ENCODE measurements around the gene CUL4A.
"Not testable (repeated sequence)": the region's sequence is repeated elsewhere in the genome, so short reads cannot be mapped to it uniquely, and the experiment has no call there.

Gene CUL4A

DNA sequence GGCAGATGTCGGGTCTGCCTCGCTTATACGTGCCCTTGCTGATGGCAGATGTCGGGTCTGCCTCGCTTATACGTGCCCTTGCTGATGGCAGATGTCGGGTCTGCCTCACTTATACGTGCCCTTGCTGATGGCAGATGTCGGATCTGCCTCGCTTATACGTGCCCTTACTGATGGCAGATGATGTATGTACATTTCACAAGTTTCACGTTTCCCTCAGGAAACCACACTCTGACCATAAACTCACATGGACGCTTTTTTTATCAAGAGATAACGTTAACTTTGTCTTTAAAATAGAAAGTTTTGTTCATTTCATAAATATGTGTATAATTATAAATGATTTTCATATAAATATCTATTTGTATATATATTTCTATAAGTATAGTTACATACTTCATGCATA is 53.6 kb downstream of the CUL4A start:
- H3K27me3 ChIP-seq (replicated peaks; ENCODE audit: control insufficient read depth, insufficient read depth, low read length, poor library complexity, severe bottlenecking); H3K9me3 ChIP-seq (ENCODE audit: control insufficient read depth, low read length); H3K27ac ChIP-seq (ENCODE audit: insufficient read depth, low read length, poor library complexity, severe bottlenecking); H3K4me3 ChIP-seq (ENCODE audit: insufficient read depth, low read depth, low read length, poor library complexity, severe bottlenecking); DNase-seq; H3K4me1 ChIP-seq (ENCODE audit: control insufficient read depth, insufficient read depth, low read length, poor library complexity, severe bottlenecking): not testable (repeated sequence)
- H3K36me3 ChIP-seq (ENCODE audit: control insufficient read depth, insufficient read depth, low read length), result peaks cover 37% of the 10 kb centered on the region

DNA sequence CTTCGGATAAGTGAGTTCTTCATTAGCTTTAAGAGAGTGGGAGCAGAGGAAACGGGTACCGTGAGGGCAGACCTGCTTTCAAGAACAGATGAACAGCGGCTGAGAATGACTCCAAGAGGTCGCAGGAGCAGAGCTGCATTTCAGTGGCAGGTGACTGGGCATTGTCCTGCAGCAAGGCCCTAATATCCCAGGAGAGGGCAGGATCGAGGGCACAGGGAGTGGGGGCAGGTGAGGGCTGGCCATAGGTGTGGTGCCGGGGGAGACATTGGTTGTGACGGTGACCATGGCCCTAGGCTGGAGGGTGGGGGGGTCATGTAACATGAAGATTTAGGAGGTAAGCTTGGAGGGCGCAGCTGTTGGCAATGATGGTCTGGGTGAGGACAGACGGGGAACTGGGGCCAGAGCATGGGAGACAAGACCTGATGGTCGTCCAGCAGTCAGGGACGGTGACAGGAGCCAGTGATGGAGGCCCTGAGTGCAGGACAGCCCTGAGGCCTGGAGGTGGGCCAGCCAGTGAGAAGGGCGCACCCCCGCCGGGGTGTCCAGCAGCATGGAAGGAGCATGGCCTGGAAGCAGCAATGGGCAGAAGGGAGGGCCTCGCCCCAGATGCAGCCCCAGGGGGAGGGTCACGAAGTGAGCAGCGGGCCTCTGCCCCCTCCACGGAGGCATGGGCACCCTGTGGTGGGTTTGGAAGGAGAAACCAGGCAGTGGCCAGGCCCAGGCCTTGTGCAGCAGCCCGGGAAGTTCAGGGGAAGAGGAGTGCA is 58.4 kb downstream of the CUL4A start:
- Histone ChIP-seq H3K36me3 (ENCODE audit: control insufficient read depth, insufficient read depth, low read length) (peaks cover 4% of the 10 kb centered on the region), H3K27ac (ENCODE audit: insufficient read depth, low read length, poor library complexity, severe bottlenecking) (no peak overlapping the region), H3K9me3 (ENCODE audit: control insufficient read depth, low read length) (no peaks in the 10 kb centered on the region), H3K4me1 (ENCODE audit: control insufficient read depth, insufficient read depth, low read length, poor library complexity, severe bottlenecking) (no peaks in the 10 kb centered on the region), H3K27me3 (replicated peaks; ENCODE audit: control insufficient read depth, insufficient read depth, low read length, poor library complexity, severe bottlenecking) (no peaks in the 10 kb centered on the region), H3K4me3 (ENCODE audit: insufficient read depth, low read depth, low read length, poor library complexity, severe bottlenecking) (no peak overlapping the region)
- no peak for DNase-seq

DNA sequence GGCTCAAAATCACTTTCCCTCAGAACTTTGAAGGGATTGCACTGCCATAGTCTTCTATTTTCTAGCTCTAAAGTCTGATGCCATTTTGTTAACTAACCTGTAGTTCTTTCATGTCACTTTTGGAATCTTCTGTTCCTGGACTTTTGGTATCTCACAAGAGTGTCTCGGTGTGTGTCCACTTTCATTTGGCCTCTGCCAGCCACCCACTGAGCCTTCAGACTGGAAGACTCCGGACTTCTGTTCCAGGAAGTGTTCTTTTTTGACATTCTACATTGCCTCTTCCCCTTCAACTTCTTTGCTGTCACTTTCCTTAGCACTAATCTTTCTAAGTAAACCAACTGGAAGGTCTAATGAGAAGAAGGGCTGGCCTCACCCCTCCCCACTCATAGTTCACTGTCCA is 62.6 kb downstream of the CUL4A start:
- Histone ChIP-seq H3K9me3 (ENCODE audit: control insufficient read depth, low read length) (no peaks in the 10 kb centered on the region), H3K4me3 (ENCODE audit: insufficient read depth, low read depth, low read length, poor library complexity, severe bottlenecking) (no peak overlapping the region), H3K36me3 (ENCODE audit: control insufficient read depth, insufficient read depth, low read length) (no peaks in the 10 kb centered on the region), H3K4me1 (ENCODE audit: control insufficient read depth, insufficient read depth, low read length, poor library complexity, severe bottlenecking) (no peaks in the 10 kb centered on the region), H3K27ac (ENCODE audit: insufficient read depth, low read length, poor library complexity, severe bottlenecking) (no peak overlapping the region), H3K27me3 (replicated peaks; ENCODE audit: control insufficient read depth, insufficient read depth, low read length, poor library complexity, severe bottlenecking) (no peaks in the 10 kb centered on the region)
- DNase-seq, result no peak

DNA sequence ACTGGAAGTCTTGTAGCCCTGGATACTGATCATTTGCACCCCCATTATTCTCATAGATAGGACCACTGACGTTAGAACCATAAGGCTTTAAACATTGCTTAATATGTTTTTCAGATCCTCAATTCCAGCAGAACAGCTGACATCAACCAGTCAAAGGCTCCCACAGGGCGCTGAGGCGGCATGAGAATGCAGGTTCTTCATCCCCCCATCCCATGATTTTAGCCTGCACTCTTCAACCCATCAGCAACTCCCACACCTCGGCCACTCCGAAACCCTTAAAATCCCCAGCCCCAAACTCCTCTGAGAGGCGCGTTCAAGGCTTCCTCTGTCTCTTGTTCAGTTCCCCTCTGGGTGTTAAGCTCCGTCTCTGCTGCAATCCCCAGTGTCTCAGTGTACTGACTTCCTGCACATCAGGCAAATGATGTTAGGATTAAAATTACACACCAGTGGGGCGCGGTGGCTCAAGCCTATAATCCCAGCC is 63.3 kb downstream of the CUL4A start:
- H3K4me3 ChIP-seq (ENCODE audit: insufficient read depth, low read depth, low read length, poor library complexity, severe bottlenecking), result no peak overlapping the region
- no peaks in the 10 kb centered on the region for H3K4me1 ChIP-seq (ENCODE audit: control insufficient read depth, insufficient read depth, low read length, poor library complexity, severe bottlenecking)
- no peaks in the 10 kb centered on the region for H3K27me3 ChIP-seq (replicated peaks; ENCODE audit: control insufficient read depth, insufficient read depth, low read length, poor library complexity, severe bottlenecking)
- no peak overlapping the region for H3K27ac ChIP-seq (ENCODE audit: insufficient read depth, low read length, poor library complexity, severe bottlenecking)
- DNase-seq, result no peak
- no peaks in the 10 kb centered on the region for H3K36me3 ChIP-seq (ENCODE audit: control insufficient read depth, insufficient read depth, low read length)
- H3K9me3 ChIP-seq (ENCODE audit: control insufficient read depth, low read length), result no peaks in the 10 kb centered on the region

DNA sequence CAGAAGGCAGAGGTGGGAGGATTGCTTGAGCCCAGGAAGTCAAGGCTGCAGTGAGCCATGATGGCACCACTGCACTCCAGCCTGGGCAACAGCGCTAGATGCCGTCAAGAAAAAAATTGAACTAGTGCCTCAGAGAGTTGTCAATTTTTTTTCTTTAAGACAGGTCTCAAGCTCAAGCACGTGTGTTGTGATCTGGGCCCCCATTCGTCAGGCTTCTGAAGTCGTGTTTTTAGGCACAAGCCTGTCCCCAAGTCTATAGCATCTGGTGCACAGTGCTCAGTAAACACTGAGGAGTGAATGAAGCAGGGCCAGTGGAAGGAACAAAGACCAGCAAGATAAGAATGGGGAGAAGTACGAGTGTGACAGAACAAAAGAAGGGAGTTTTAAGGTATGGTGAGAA is 63.9 kb downstream of the CUL4A start:
- DNase-seq, result no peak
- no peak overlapping the region for H3K4me3 ChIP-seq (ENCODE audit: insufficient read depth, low read depth, low read length, poor library complexity, severe bottlenecking)
- H3K27me3 ChIP-seq (replicated peaks; ENCODE audit: control insufficient read depth, insufficient read depth, low read length, poor library complexity, severe bottlenecking), result no peaks in the 10 kb centered on the region
- H3K36me3 ChIP-seq (ENCODE audit: control insufficient read depth, insufficient read depth, low read length), result no peaks in the 10 kb centered on the region
- H3K27ac ChIP-seq (ENCODE audit: insufficient read depth, low read length, poor library complexity, severe bottlenecking), result no peak overlapping the region
- no peaks in the 10 kb centered on the region for H3K4me1 ChIP-seq (ENCODE audit: control insufficient read depth, insufficient read depth, low read length, poor library complexity, severe bottlenecking)
- H3K9me3 ChIP-seq (ENCODE audit: control insufficient read depth, low read length), result no peaks in the 10 kb centered on the region

DNA sequence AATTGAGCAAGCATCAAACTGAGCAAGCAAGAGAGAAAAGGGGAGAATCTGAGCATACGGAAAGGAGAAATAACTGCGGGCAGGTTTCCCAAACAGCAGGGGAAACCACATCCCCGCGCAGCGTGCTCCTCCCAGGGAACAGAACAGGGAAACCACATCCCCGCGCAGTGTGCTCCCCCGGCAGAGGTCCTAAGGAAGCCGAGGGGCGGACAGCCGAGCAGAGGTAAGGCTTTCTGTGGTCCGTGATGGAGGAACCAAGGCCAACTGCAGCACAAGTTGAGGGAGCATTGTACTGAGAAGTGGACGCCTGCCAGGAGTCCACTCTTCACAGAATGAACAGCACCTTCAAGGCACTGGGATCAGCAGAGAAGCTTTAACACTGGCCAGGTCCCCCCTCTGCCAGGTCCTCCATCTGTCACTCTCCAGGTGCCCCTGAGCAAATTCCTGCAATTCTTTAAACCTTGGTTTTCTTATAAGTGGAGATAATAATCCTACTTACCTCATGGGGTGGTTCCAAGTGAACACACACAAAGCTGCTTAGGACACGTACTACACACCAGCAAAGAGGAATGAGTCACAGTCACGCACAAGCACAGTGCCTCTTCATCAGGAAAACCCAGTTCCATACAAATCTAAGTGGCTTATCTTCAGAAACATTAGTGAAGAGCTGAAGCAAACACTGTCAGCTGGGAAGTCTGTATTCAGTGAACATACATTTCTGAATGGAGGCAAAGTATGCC is 64.6 kb downstream of the CUL4A start:
- H3K4me1 ChIP-seq (ENCODE audit: control insufficient read depth, insufficient read depth, low read length, poor library complexity, severe bottlenecking), result no peaks in the 10 kb centered on the region

DNA sequence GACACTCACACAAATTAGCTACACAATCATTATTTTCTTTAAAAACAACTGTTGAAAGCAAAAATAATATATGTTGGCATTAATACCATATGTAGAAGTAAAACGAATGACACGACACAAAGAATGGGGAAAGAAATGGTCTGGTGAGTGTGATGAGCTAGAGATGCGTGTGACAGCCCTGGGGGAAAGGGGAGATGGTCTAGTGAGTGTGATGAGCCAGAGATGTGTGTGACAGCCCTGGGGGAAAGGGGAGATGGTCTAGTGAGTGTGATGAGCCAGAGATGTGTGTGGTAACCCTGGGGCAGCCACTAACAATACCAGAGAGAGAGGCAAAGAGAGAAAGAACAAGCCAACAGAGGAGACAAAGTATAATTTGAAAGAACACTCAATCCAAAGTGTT is 65.3 kb downstream of the CUL4A start:
- no peak for DNase-seq
- Histone ChIP-seq H3K9me3 (ENCODE audit: control insufficient read depth, low read length) (no peaks in the 10 kb centered on the region), H3K27ac (ENCODE audit: insufficient read depth, low read length, poor library complexity, severe bottlenecking) (no peak overlapping the region), H3K4me1 (ENCODE audit: control insufficient read depth, insufficient read depth, low read length, poor library complexity, severe bottlenecking) (no peaks in the 10 kb centered on the region), H3K27me3 (replicated peaks; ENCODE audit: control insufficient read depth, insufficient read depth, low read length, poor library complexity, severe bottlenecking) (no peaks in the 10 kb centered on the region), H3K36me3 (ENCODE audit: control insufficient read depth, insufficient read depth, low read length) (no peaks in the 10 kb centered on the region), H3K4me3 (ENCODE audit: insufficient read depth, low read depth, low read length, poor library complexity, severe bottlenecking) (no peak overlapping the region)

More for the DNA sequence above, 64.6 kb downstream of the CUL4A start:
- Histone ChIP-seq H3K27ac (ENCODE audit: insufficient read depth, low read length, poor library complexity, severe bottlenecking) (no peak overlapping the region), H3K9me3 (ENCODE audit: control insufficient read depth, low read length) (no peaks in the 10 kb centered on the region), H3K4me3 (ENCODE audit: insufficient read depth, low read depth, low read length, poor library complexity, severe bottlenecking) (no peak overlapping the region), H3K27me3 (replicated peaks; ENCODE audit: control insufficient read depth, insufficient read depth, low read length, poor library complexity, severe bottlenecking) (no peaks in the 10 kb centered on the region), H3K36me3 (ENCODE audit: control insufficient read depth, insufficient read depth, low read length) (no peaks in the 10 kb centered on the region)
- no peak for DNase-seq

DNA sequence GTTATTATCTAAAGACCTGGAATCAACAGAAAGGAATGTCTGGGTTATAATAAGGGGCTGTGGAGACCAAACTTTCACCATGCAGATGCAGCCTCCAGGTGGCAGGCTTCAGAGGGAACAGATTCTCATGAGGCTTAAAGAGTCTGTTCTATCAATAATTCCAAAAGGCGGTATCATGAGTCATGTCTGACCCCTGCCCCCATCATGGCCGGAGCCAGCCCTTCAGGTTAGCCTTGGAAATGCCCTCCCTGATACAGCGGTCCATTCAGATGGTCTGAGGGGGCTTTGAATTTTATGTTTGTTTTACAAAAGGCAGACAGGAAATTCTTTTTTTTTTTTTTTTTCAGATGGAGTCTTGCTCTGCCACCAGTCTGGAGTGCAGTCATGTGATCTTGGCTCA is 66.0 kb downstream of the CUL4A start:
- Histone ChIP-seq H3K4me1 (ENCODE audit: control insufficient read depth, insufficient read depth, low read length, poor library complexity, severe bottlenecking) (no peaks in the 10 kb centered on the region), H3K9me3 (ENCODE audit: control insufficient read depth, low read length) (no peaks in the 10 kb centered on the region), H3K27ac (ENCODE audit: insufficient read depth, low read length, poor library complexity, severe bottlenecking) (no peak overlapping the region), H3K36me3 (ENCODE audit: control insufficient read depth, insufficient read depth, low read length) (no peaks in the 10 kb centered on the region), H3K27me3 (replicated peaks; ENCODE audit: control insufficient read depth, insufficient read depth, low read length, poor library complexity, severe bottlenecking) (no peaks in the 10 kb centered on the region), H3K4me3 (ENCODE audit: insufficient read depth, low read depth, low read length, poor library complexity, severe bottlenecking) (no peak overlapping the region)
- no peak for DNase-seq

DNA sequence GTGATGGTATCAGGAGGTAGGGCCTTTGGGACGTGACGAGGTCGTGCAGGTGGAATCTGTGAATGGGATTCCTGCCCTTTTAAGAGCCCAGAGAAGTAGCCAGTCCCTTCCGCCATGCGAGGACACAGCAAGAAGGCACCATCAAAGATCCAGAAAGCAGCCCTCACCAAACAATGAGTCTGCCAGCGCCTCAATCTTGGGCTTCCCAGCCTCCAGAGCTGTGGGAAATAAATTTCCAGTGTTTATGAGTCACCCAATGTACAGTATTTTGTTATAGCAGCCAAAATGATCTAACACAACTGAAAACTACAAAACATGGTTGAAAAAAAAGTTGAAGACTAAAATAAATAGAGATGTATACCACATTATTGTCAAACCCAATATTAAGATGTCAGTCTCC is 70.7 kb downstream of the CUL4A start:
- Histone ChIP-seq H3K36me3 (ENCODE audit: control insufficient read depth, insufficient read depth, low read length) (no peaks in the 10 kb centered on the region), H3K4me1 (ENCODE audit: control insufficient read depth, insufficient read depth, low read length, poor library complexity, severe bottlenecking) (no peaks in the 10 kb centered on the region), H3K27me3 (replicated peaks; ENCODE audit: control insufficient read depth, insufficient read depth, low read length, poor library complexity, severe bottlenecking) (no peaks in the 10 kb centered on the region), H3K4me3 (ENCODE audit: insufficient read depth, low read depth, low read length, poor library complexity, severe bottlenecking) (no peak overlapping the region), H3K27ac (ENCODE audit: insufficient read depth, low read length, poor library complexity, severe bottlenecking) (no peak overlapping the region), H3K9me3 (ENCODE audit: control insufficient read depth, low read length) (no peaks in the 10 kb centered on the region)
- DNase-seq, result no peak

DNA sequence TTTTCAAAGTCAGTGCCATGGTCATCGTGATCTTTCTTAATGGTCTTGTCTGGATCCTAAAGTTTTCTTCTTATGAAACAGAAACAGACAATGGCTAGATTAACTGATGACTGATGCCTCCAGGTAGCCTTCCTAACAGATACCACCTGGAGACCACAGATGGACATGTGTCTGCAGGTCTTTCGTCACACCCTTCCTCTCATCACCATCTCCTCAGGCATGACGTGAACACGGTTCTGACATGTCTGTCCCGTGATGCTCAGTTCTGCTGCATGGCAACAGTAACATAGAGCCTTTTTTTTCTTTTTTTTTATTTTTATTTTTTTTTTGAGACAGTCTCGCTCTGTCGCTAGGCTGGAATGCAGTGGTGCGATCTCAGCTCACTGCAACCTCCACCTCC is 74.5 kb downstream of the CUL4A start:
- H3K4me3 ChIP-seq (ENCODE audit: insufficient read depth, low read depth, low read length, poor library complexity, severe bottlenecking), result no peak overlapping the region
- H3K9me3 ChIP-seq (ENCODE audit: control insufficient read depth, low read length), result no peaks in the 10 kb centered on the region
- no peak for DNase-seq
- peaks cover 2% of the 10 kb centered on the region for H3K27me3 ChIP-seq (replicated peaks; ENCODE audit: control insufficient read depth, insufficient read depth, low read length, poor library complexity, severe bottlenecking)
- no peaks in the 10 kb centered on the region for H3K36me3 ChIP-seq (ENCODE audit: control insufficient read depth, insufficient read depth, low read length)
- no peaks in the 10 kb centered on the region for H3K4me1 ChIP-seq (ENCODE audit: control insufficient read depth, insufficient read depth, low read length, poor library complexity, severe bottlenecking)
- H3K27ac ChIP-seq (ENCODE audit: insufficient read depth, low read length, poor library complexity, severe bottlenecking), result no peak overlapping the region

Data from effector memory CD4-positive, alpha-beta T cell (primary cell).